ENCODE measurements around the gene TTC23.

Gene TTC23

GRCh38 chr15:99137877-99138276, 111.5 kb downstream of the TTC23 start:
- H3K9me3 ChIP-seq (ENCODE audit: control insufficient read depth, insufficient read depth, low read length) = no peaks in the 10 kb centered on the region
- no peak overlapping the region for H3K9ac ChIP-seq (ENCODE audit: low read depth, low read length)
- peaks cover 20% of the 10 kb centered on the region for H3K4me1 ChIP-seq (ENCODE audit: insufficient read depth, low read length)
- 0 out of 2 replicates have a peak, but pooled peaks cover 6% of the 10 kb centered on the region for H3K36me3 ChIP-seq (ENCODE audit: insufficient read depth, low read length)

GRCh38 chr15:99137111-99137546, 112.3 kb downstream of the TTC23 start:
- 0 out of 2 replicates have a peak, but pooled peaks cover 6% of the 10 kb centered on the region for H3K36me3 ChIP-seq (ENCODE audit: insufficient read depth, low read length)
- H3K4me1 ChIP-seq (ENCODE audit: insufficient read depth, low read length) = peaks cover 14% of the 10 kb centered on the region; the same call in 1 of the 2 replicates
- no peak overlapping the region for H3K9ac ChIP-seq (ENCODE audit: low read depth, low read length)
- H3K9me3 ChIP-seq (ENCODE audit: control insufficient read depth, insufficient read depth, low read length) = no peaks in the 10 kb centered on the region

- H3K4me1 ChIP-seq (ENCODE audit: insufficient read depth, low read length) = peaks cover 12% of the 10 kb centered on the region; the same call in 1 of the 2 replicates
- no peaks in the 10 kb centered on the region for H3K9me3 ChIP-seq (ENCODE audit: control insufficient read depth, insufficient read depth, low read length)
- H3K36me3 ChIP-seq (ENCODE audit: insufficient read depth, low read length) = 0 out of 2 replicates have a peak, but pooled peaks cover 6% of the 10 kb centered on the region
- H3K9ac ChIP-seq (ENCODE audit: low read depth, low read length) = no peak overlapping the region
These were observed 114.2 kb downstream of the TTC23 start for GRCh38 chr15:99135194-99135593.

DNA sequence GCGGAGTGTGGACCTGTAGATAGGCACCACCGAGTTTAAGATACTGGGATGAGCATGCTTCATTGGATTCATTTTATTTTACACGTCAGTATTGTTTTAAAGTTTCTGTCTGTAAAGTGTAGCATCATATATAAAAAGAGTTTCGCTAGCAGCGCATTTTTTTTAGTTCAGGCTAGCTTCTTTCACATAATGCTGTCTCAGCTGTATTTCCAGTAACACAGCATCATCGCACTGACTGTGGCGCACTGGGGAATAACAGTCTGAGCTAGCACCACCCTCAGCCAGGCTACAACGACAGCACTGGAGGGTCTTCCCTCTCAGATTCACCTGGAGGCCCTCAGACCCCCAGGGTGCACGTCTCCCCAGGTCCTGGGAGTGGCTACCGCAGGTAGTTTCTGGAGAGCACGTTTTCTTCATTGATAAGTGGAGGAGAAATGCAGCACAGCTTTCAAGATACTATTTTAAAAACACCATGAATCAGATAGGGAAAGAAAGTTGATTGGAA, 115.0 kb downstream of the TTC23 start:
- no peaks in the 10 kb centered on the region for H3K9me3 ChIP-seq (ENCODE audit: control insufficient read depth, insufficient read depth, low read length)
- no peak overlapping the region for H3K9ac ChIP-seq (ENCODE audit: low read depth, low read length)
- H3K4me1 ChIP-seq (ENCODE audit: insufficient read depth, low read length) = peaks cover 12% of the 10 kb centered on the region; the same call in 1 of the 2 replicates
- peaks cover 6% of the 10 kb centered on the region; the same call in 1 of the 2 replicates for H3K36me3 ChIP-seq (ENCODE audit: insufficient read depth, low read length)

DNA sequence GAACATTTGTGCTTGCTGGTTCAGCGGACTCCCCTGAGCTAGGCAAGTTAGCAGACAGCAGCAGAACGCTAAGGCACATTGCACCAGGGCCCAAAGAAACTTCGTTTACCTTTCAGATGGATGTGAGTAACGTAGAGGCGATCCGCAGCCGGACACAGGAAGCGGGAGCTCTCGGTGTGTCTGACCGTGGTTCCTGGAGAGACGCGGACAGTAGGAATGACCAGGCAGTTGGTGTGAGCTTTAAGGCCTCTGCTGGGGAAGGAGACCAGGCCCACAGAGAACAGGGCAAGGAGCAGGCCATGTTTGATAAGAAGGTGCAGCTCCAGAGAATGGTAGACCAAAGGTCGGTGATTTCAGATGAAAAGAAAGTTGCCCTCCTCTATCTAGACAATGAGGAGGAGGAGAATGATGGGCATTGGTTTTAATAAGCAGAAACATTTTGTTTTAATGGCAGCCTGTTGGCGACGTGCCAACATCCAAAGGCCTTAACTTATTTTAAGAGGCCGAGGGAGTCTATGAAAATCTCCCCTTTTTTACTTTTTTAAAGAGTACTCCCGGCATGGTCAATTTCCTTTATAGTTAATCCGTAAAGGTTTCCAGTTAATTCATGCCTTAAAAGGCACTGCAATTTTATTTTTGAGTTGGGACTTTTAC, 116.6 kb downstream of the TTC23 start:
- Histone ChIP-seq H3K9ac (ENCODE audit: low read depth, low read length) (no peak overlapping the region), H3K36me3 (ENCODE audit: insufficient read depth, low read length) (peaks cover 4% of the 10 kb centered on the region; the same call in 1 of the 2 replicates), H3K4me1 (ENCODE audit: insufficient read depth, low read length) (peaks cover 3% of the 10 kb centered on the region; the same call in 1 of the 2 replicates), H3K9me3 (ENCODE audit: control insufficient read depth, insufficient read depth, low read length) (no peaks in the 10 kb centered on the region)

DNA sequence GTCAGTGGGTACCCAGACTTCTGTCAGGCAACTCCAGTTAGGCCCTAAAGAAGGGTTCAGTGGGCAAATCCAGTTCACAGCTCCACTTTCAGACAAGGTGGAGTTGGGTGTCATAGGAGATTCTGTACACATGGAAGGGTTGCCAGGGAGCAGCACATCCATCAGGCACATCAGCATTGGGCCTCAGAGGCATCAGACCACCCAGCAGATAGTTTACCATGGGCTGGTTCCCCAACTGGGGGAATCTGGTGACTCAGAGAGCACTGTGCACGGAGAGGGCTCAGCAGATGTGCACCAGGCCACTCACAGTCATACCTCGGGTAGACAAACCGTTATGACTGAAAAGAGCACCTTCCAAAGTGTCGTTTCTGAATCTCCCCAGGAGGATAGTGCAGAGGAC, 117.3 kb downstream of the TTC23 start:
- Histone ChIP-seq H3K9me3 (ENCODE audit: control insufficient read depth, insufficient read depth, low read length) (no peaks in the 10 kb centered on the region), H3K4me1 (ENCODE audit: insufficient read depth, low read length) (no peaks in the 10 kb centered on the region), H3K36me3 (ENCODE audit: insufficient read depth, low read length) (no peaks in the 10 kb centered on the region; the same call in 1 of the 2 replicates), H3K9ac (ENCODE audit: low read depth, low read length) (no peak overlapping the region)

GRCh38 chr15:99131441-99132023, 117.8 kb downstream of the TTC23 start:
- Histone ChIP-seq H3K36me3 (ENCODE audit: insufficient read depth, low read length) (no peaks in the 10 kb centered on the region; the same call in 1 of the 2 replicates), H3K9me3 (ENCODE audit: control insufficient read depth, insufficient read depth, low read length) (no peaks in the 10 kb centered on the region), H3K9ac (ENCODE audit: low read depth, low read length) (no peak overlapping the region), H3K4me1 (ENCODE audit: insufficient read depth, low read length) (no peaks in the 10 kb centered on the region)

- Histone ChIP-seq H3K9ac (ENCODE audit: low read depth, low read length) (no peak overlapping the region), H3K9me3 (ENCODE audit: control insufficient read depth, insufficient read depth, low read length) (no peaks in the 10 kb centered on the region), H3K4me1 (ENCODE audit: insufficient read depth, low read length) (peaks cover 4% of the 10 kb centered on the region; the same call in 1 of the 2 replicates), H3K36me3 (ENCODE audit: insufficient read depth, low read length) (no peaks in the 10 kb centered on the region; the same call in 1 of the 2 replicates)
These were observed 118.5 kb downstream of the TTC23 start for GRCh38 chr15:99130765-99131440.

- Histone ChIP-seq H3K9me3 (ENCODE audit: control insufficient read depth, insufficient read depth, low read length) (no peaks in the 10 kb centered on the region), H3K9ac (ENCODE audit: low read depth, low read length) (no peak overlapping the region)
These were observed 119.1 kb downstream of the TTC23 start for GRCh38 chr15:99130314-99130713.

DNA sequence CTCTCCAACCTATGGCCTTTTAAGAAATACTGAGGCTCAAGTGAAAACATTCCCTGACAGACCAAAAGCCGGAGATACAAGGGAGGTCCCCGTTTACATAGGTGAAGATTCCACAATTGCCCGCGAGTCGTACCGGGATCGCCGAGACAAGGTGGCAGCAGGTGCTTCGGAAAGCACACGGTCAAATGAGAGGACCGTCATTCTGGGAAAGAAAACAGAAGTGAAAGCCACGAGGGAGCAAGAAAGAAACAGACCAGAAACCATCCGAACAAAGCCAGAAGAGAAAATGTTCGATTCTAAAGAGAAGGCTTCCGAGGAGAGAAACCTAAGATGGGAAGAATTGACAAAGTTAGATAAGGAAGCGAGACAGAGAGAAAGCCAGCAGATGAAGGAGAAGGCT, 119.7 kb downstream of the TTC23 start:
- Histone ChIP-seq H3K4me1 (ENCODE audit: insufficient read depth, low read length) (peaks cover 11% of the 10 kb centered on the region; the same call in 1 of the 2 replicates), H3K9me3 (ENCODE audit: control insufficient read depth, insufficient read depth, low read length) (no peaks in the 10 kb centered on the region), H3K36me3 (ENCODE audit: insufficient read depth, low read length) (no peaks in the 10 kb centered on the region; the same call in 1 of the 2 replicates), H3K9ac (ENCODE audit: low read depth, low read length) (no peak overlapping the region)

More at GRCh38 chr15:99130314-99130713, 119.1 kb downstream of the TTC23 start:
- H3K4me1 ChIP-seq (ENCODE audit: insufficient read depth, low read length) = peaks cover 9% of the 10 kb centered on the region; the same call in 1 of the 2 replicates
- H3K36me3 ChIP-seq (ENCODE audit: insufficient read depth, low read length) = no peaks in the 10 kb centered on the region; the same call in 1 of the 2 replicates

GRCh38 chr15:99128411-99128810, 121.0 kb downstream of the TTC23 start:
- H3K9me3 ChIP-seq (ENCODE audit: control insufficient read depth, insufficient read depth, low read length) = no peaks in the 10 kb centered on the region
- H3K4me1 ChIP-seq (ENCODE audit: insufficient read depth, low read length) = peaks cover 23% of the 10 kb centered on the region; the same call in 1 of the 2 replicates
- no peaks in the 10 kb centered on the region; the same call in 1 of the 2 replicates for H3K36me3 ChIP-seq (ENCODE audit: insufficient read depth, low read length)
- no peak overlapping the region for H3K9ac ChIP-seq (ENCODE audit: low read depth, low read length)

DNA sequence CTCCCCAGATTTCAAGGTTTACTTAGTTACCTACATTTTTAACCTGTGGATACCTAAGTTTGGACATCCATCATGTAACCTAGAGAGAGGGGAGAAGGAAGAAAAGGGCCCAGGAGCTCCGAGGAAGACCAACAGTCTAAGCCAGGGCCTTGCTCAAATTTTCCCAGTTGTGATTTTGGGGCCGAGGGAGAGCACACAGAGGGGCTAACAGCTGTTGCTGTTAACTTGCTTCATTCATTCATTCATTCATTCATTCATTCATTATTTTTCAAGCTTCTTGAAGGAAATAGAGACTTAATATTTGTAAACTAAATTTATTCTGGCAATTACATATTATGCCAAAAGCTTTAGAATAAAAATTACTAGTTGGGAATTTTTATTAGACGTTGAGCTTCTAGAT, 121.6 kb downstream of the TTC23 start:
- no peaks in the 10 kb centered on the region for H3K9me3 ChIP-seq (ENCODE audit: control insufficient read depth, insufficient read depth, low read length)
- no peaks in the 10 kb centered on the region; the same call in 1 of the 2 replicates for H3K36me3 ChIP-seq (ENCODE audit: insufficient read depth, low read length)
- no peak overlapping the region for H3K9ac ChIP-seq (ENCODE audit: low read depth, low read length)
- H3K4me1 ChIP-seq (ENCODE audit: insufficient read depth, low read length) = peaks cover 29% of the 10 kb centered on the region; the same call in 1 of the 2 replicates

GRCh38 chr15:99126930-99127329, 122.5 kb downstream of the TTC23 start:
- Histone ChIP-seq H3K4me1 (ENCODE audit: insufficient read depth, low read length) (peaks cover 29% of the 10 kb centered on the region; the same call in 1 of the 2 replicates), H3K36me3 (ENCODE audit: insufficient read depth, low read length) (no peaks in the 10 kb centered on the region; the same call in 1 of the 2 replicates), H3K9ac (ENCODE audit: low read depth, low read length) (no peak overlapping the region), H3K9me3 (ENCODE audit: control insufficient read depth, insufficient read depth, low read length) (no peaks in the 10 kb centered on the region)

- H3K9ac ChIP-seq (ENCODE audit: low read depth, low read length) = no peak overlapping the region
These were observed 123.2 kb downstream of the TTC23 start for GRCh38 chr15:99126131-99126588.

More at GRCh38 chr15:99126131-99126588, 123.2 kb downstream of the TTC23 start:
- Histone ChIP-seq H3K36me3 (ENCODE audit: insufficient read depth, low read length) (no peaks in the 10 kb centered on the region; the same call in 1 of the 2 replicates), H3K4me1 (ENCODE audit: insufficient read depth, low read length) (peaks cover 29% of the 10 kb centered on the region; the same call in 1 of the 2 replicates), H3K9me3 (ENCODE audit: control insufficient read depth, insufficient read depth, low read length) (no peaks in the 10 kb centered on the region)
